Sigmoid colon (tissue), 7 donors: ENCODE data around the gene SF1. TPM values are rescaled to one million over a fixed set of nuclear protein-coding genes. Genes with fewer than 3 reads are reported as not detected.

Experiments used
- DNase-seq: peaks from one replicate; pipeline ENCODE4 v3.0.0-alpha.2; 2019
- H3K27ac ChIP-seq, 4 donors: fragments of 200-600 bp; sonication (generic); one replicate each; pipeline ENCODE4 v1.5.1; 2016 to 2019; ENCODE audit warnings: mild to moderate bottlenecking in 1 of 4
- H3K27me3 ChIP-seq, 3 donors: fragments of 200-600 bp; sonication (generic); one replicate each; pipeline ENCODE4 v1.5.1; 2019; ENCODE audit warnings: mild to moderate bottlenecking in 1 of 3
- H3K36me3 ChIP-seq, 4 donors: fragments of 200-600 bp; sonication (generic); one replicate each; pipeline ENCODE4 v1.5.1; 2016 to 2019
- H3K4me1 ChIP-seq, 4 donors: fragments of 200-600 bp; sonication (generic); one replicate each; pipeline ENCODE4 v1.5.1; 2017 to 2019
- H3K4me3 ChIP-seq, 4 donors: fragments of 200-600 bp; sonication (generic); one replicate each; pipeline ENCODE4 v1.5.1; 2017 to 2019; ENCODE audit warnings: mild to moderate bottlenecking in 2 of 4, moderate library complexity in 1 of 4
- H3K9me3 ChIP-seq, 4 donors: fragments of 200-600 bp in 3 of 4; sonication (generic) in 3 of 4; one replicate each; pipeline versions ENCODE4 v1.5.1 to v1.6.1; 2013 to 2019
- CTCF ChIP-seq, 4 experiments: fragments of 450-650 bp in 3 of 4; fragments of 200-600 bp in 1 of 4; IDR thresholded peaks; one replicate each; pipeline ENCODE4 v1.5.1; 2016 to 2019; ENCODE audit warnings: antibody characterized with exemption in 4 of 4, mild to moderate bottlenecking in 3 of 4, moderate library complexity in 2 of 4
- EP300 ChIP-seq, 4 donors: sonication (generic); formaldehyde crosslinking; IDR thresholded peaks; one replicate each; pipeline ENCODE4 v1.6.1; 2017; ENCODE audit warnings: antibody characterized with exemption in 4 of 4
- POLR2A ChIP-seq, 2 donors: fragments of 450-650 bp; IDR thresholded peaks; one replicate each; pipeline ENCODE4 v1.6.1; 2016; ENCODE audit warnings: antibody characterized with exemption in 2 of 2, mild to moderate bottlenecking in 2 of 2, moderate library complexity in 2 of 2
- POLR2AphosphoS5 ChIP-seq, 4 donors: sonication (generic); formaldehyde crosslinking; IDR thresholded peaks; one replicate each; pipeline ENCODE4 v1.6.1; 2017; ENCODE audit warnings: antibody characterized with exemption in 4 of 4
- WGBS, 2 donors: extraction: QIAGEN DNeasy Blood & Tissue Kit; methylation state at CpG; one replicate each; pipeline ENCODE4 v1.1.7; 2013; 5-methylcytosine and 5-hydroxymethylcytosine counted together
- intact Hi-C: fragments of 100-400 bp; cut with DNase I; formaldehyde crosslinking; loops from one replicate; pipeline ENCODE4 v1.15.1; 2023
- polyA plus RNA-seq, 3 donors: library from polyadenylated mRNA; stranded (reverse); fragments of 200-250 nt; gene quantifications; one replicate each; pipeline ENCODE4 v1.2.3, GENCODE V29; 2013
- total RNA-seq, 4 donors: library from RNA; depleted of rRNA; stranded (reverse); fragments of >200 nt; gene quantifications; one replicate each; pipeline ENCODE4 v1.1.0, GENCODE V29; 2016
- donor health status: healthy with polysubstance abuse.
- donor health status: Bipolar disorder and iron deficiency.
- donor health status: healthy.

The SF1 gene
- total and polyA plus RNA-seq, 7 donors, result 36.5 to 381 (median 185) TPM

- TF ChIP-seq EP300 (IDR thresholded peaks at IDR 0.05) (no peak), POLR2AphosphoS5 (IDR thresholded peaks at IDR 0.05) (no peak), CTCF (IDR thresholded peaks at IDR 0.05) (no peak), POLR2A (IDR thresholded peaks at IDR 0.05) (no peak)
- peak; percentile 63 for DNase-seq
- WGBS, 2 donors, result 95 to 96% methylated on average over 43 of the region's 43 CpGs
- Histone ChIP-seq H3K4me3 (no peak overlapping the region), H3K27me3 (no peaks in the 10 kb centered on the region), H3K27ac (no peak overlapping the region), H3K9me3 (no peaks in the 10 kb centered on the region), H3K4me1 (peaks cover 0 to 7% (median 4%) of the 10 kb centered on the region in 4 donors), H3K36me3 (peaks cover 0 to 47% (median 16%) of the 10 kb centered on the region in 4 donors)
- intact Hi-C loops, result no loop called here
These were observed 24.8 kb downstream of the SF1 start for GRCh38 chr11:64753380-64754123.

GRCh38 chr11:64753019-64753379 is 25.3 kb downstream of the SF1 start:
- DNase-seq, result peak; percentile 66
- peaks cover 0 to 47% (median 16%) of the 10 kb centered on the region in 4 donors for H3K36me3 ChIP-seq
- no peaks in the 10 kb centered on the region for H3K9me3 ChIP-seq
- intact Hi-C loops, result no loop called here
- H3K27me3 ChIP-seq, result no peaks in the 10 kb centered on the region
- 94 to 95% methylated on average over 7 of the region's 7 CpGs for WGBS, 2 donors
- no peak overlapping the region for H3K4me3 ChIP-seq
- TF ChIP-seq POLR2A (IDR thresholded peaks at IDR 0.05), result no peak
- TF ChIP-seq POLR2AphosphoS5 (IDR thresholded peaks at IDR 0.05), result no peak
- TF ChIP-seq EP300 (IDR thresholded peaks at IDR 0.05), result no peak
- TF ChIP-seq CTCF (IDR thresholded peaks at IDR 0.05), result no peak
- peaks cover 0 to 2% (median under 1%) of the 10 kb centered on the region in 4 donors for H3K4me1 ChIP-seq
- no peak overlapping the region for H3K27ac ChIP-seq

GRCh38 chr11:64752175-64752970 is 26.0 kb downstream of the SF1 start:
- WGBS, 2 donors, result 87 to 91% methylated on average over 14 of the region's 14 CpGs
- H3K36me3 ChIP-seq, result peaks cover 0 to 47% (median 16%) of the 10 kb centered on the region in 4 donors
- no peaks in the 10 kb centered on the region for H3K27me3 ChIP-seq
- H3K4me1 ChIP-seq, result no peaks in the 10 kb centered on the region
- H3K4me3 ChIP-seq, result no peak overlapping the region
- DNase-seq, result peak; percentile 53
- intact Hi-C loops, result no loop called here
- H3K27ac ChIP-seq, result peak overlapping the region in 1 of 4 donors; percentile 20
- TF ChIP-seq CTCF (IDR thresholded peaks at IDR 0.05) (no peak), POLR2A (IDR thresholded peaks at IDR 0.05) (no peak), POLR2AphosphoS5 (IDR thresholded peaks at IDR 0.05) (no peak), EP300 (IDR thresholded peaks at IDR 0.05) (no peak)
- no peaks in the 10 kb centered on the region for H3K9me3 ChIP-seq

- WGBS, 2 donors, result 95% methylated on average over 9 of the region's 9 CpGs
- no peaks in the 10 kb centered on the region for H3K9me3 ChIP-seq
- DNase-seq, result peak; percentile 48
- H3K4me3 ChIP-seq, result no peak overlapping the region
- H3K36me3 ChIP-seq, result peaks cover 0 to 47% (median 16%) of the 10 kb centered on the region in 4 donors
- no peaks in the 10 kb centered on the region for H3K27me3 ChIP-seq
- no peak overlapping the region for H3K27ac ChIP-seq
- TF ChIP-seq POLR2AphosphoS5 (IDR thresholded peaks at IDR 0.05) (no peak), EP300 (IDR thresholded peaks at IDR 0.05) (no peak)
- no peaks in the 10 kb centered on the region for H3K4me1 ChIP-seq
- intact Hi-C loops, result no loop called here
These were observed 26.8 kb downstream of the SF1 start for GRCh38 chr11:64751580-64751979.

- no peak overlapping the region for H3K27ac ChIP-seq
- 94% methylated on average over 9 of the region's 9 CpGs for WGBS, 2 donors
These were observed 27.2 kb downstream of the SF1 start for GRCh38 chr11:64751136-64751535.

More at GRCh38 chr11:64751136-64751535, 27.2 kb downstream of the SF1 start:
- no peak for TF ChIP-seq EP300 (IDR thresholded peaks at IDR 0.05)
- no peak for TF ChIP-seq POLR2AphosphoS5 (IDR thresholded peaks at IDR 0.05)
- TF ChIP-seq POLR2A (IDR thresholded peaks at IDR 0.05), result no peak
- no peak for TF ChIP-seq CTCF (IDR thresholded peaks at IDR 0.05)
- H3K36me3 ChIP-seq, result peaks cover 0 to 47% (median 16%) of the 10 kb centered on the region in 4 donors
- H3K4me1 ChIP-seq, result peaks cover 0 to 3% (median 1%) of the 10 kb centered on the region in 4 donors
- no peaks in the 10 kb centered on the region for H3K9me3 ChIP-seq
- intact Hi-C loops, result no loop called here
- H3K27me3 ChIP-seq, result no peaks in the 10 kb centered on the region
- no peak overlapping the region for H3K4me3 ChIP-seq
- peak; percentile 39 for DNase-seq
